Activated CD8-positive, alpha-beta memory T cell treated with anti-CD3 and anti-CD28 coated beads for 4 hours (primary cell): ENCODE data around the gene ZNF382.

ENCODE experiments used
- DNase-seq, 2 donors: peaks; one replicate each; pipeline ENCODE4 v3.0.0-alpha.2; 2020; ENCODE audit warnings: low read depth in 2 of 2

The ZNF382 gene

DNA sequence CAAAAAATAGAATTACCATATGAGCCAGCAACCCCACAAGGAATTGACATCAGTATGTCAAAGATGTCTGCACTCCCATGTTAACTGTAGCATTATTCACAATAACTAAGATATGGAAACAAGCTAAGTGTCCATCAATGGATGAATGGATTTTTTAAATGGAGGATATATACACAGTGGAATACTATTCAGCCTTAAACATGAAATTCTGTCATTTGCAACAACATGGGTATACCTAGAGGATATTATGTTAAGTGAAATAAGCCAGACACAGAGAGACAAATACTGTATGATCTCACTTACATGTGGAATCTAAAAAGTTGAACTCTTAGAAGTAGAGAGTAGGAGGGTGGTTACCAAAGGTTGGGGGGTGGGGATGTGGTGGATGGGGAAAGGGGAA lies 74.3 kb downstream of the ZNF382 start:
- no peak for DNase-seq
